CD14-positive monocyte (primary cell): Measurements from ENCODE around the gene NKAIN4. TPM values are rescaled to one million over a fixed set of nuclear protein-coding genes. Genes with fewer than 3 reads are reported as not detected.

Experiments used
- DNase-seq, 3 donors: peaks; one replicate each; pipeline ENCODE4 v3.0.0-alpha.2; 2011 to 2022
- H2AFZ ChIP-seq: 2 replicates; pipeline ENCODE4 v1.6.0; 2012; ENCODE audit warnings: mild to moderate bottlenecking, low read depth, low read length, inconsistent platforms; ENCODE audit not compliant: insufficient read depth, poor library complexity, severe bottlenecking
- H3K27ac ChIP-seq, 2 donors: 1 replicate in 1 of 2; 2 replicates in 1 of 2; pipeline ENCODE4 v1.5.1; 2012 to 2013; ENCODE audit warnings: low read length in 2 of 2, control low read depth in 1 of 2, inconsistent platforms in 1 of 2, low read depth in 1 of 2, mild to moderate bottlenecking in 1 of 2
- H3K27me3 ChIP-seq, 2 donors: one replicate each; pipeline versions ENCODE4 v1.6.0 to v1.6.1; 2011 to 2013; ENCODE audit warnings: low read length in 2 of 2; ENCODE audit not compliant: control insufficient read depth in 2 of 2, insufficient read depth in 2 of 2
- H3K36me3 ChIP-seq, 2 donors: replicated peaks in 1 of 2; 1 replicate in 1 of 2; 2 replicates in 1 of 2; pipeline versions ENCODE4 v1.5.1 to v1.6.1; 2012 to 2013; ENCODE audit warnings: low read length in 2 of 2, control low read depth in 1 of 2, inconsistent platforms in 1 of 2, mild to moderate bottlenecking in 1 of 2; ENCODE audit not compliant: insufficient read depth in 2 of 2, control insufficient read depth in 1 of 2
- H3K4me1 ChIP-seq, 2 donors: 1 replicate in 1 of 2; 2 replicates in 1 of 2; pipeline versions ENCODE4 v1.5.1 to v1.6.1; 2012 to 2013; ENCODE audit warnings: low read length in 2 of 2, control low read depth in 1 of 2, inconsistent platforms in 1 of 2, mild to moderate bottlenecking in 1 of 2, moderate library complexity in 1 of 2; ENCODE audit not compliant: insufficient read depth in 2 of 2, control insufficient read depth in 1 of 2
- H3K4me2 ChIP-seq: replicated peaks from 2 replicates; pipeline ENCODE3; 2012; ENCODE audit warnings: low read length, moderate library complexity, mild to moderate bottlenecking; ENCODE audit not compliant: poor library complexity, severe bottlenecking; ENCODE audit errors: extremely low read depth
- H3K4me3 ChIP-seq, 3 experiments: fragments of 200-600 bp in 1 of 3; sonication (generic) in 1 of 3; replicated peaks in 1 of 3; 1 replicate in 2 of 3; 2 replicates in 1 of 3; pipeline ENCODE4 v1.5.1; 2011 to 2013; ENCODE audit warnings: low read length in 3 of 3, mild to moderate bottlenecking in 3 of 3, control low read depth in 2 of 3, low read depth in 2 of 3, inconsistent platforms in 1 of 3, moderate library complexity in 1 of 3
- H3K79me2 ChIP-seq: 2 replicates; pipeline ENCODE4 v1.6.0; 2012; ENCODE audit warnings: mild to moderate bottlenecking, control low read depth, inconsistent platforms, low read length, moderate library complexity; ENCODE audit not compliant: insufficient read depth
- H3K9ac ChIP-seq: 2 replicates; pipeline ENCODE4 v1.6.0; 2017; ENCODE audit warnings: low read length, mild to moderate bottlenecking; ENCODE audit not compliant: insufficient read depth, poor library complexity, severe bottlenecking
- H3K9me3 ChIP-seq, 2 donors: replicated peaks in 1 of 2; 1 replicate in 1 of 2; 2 replicates in 1 of 2; pipeline versions ENCODE4 v1.5.1 to v1.6.1; 2012 to 2013; ENCODE audit warnings: low read length in 2 of 2, control low read depth in 1 of 2; ENCODE audit not compliant: control insufficient read depth in 1 of 2, insufficient read depth in 1 of 2
- H4K20me1 ChIP-seq: 2 replicates; pipeline ENCODE4 v1.6.0; 2012; ENCODE audit warnings: mild to moderate bottlenecking, low read length, control low read depth, moderate library complexity; ENCODE audit not compliant: insufficient read depth
- H3K27ac Mint-ChIP-seq, 7 donors: one replicate each; pipeline ENCODE4 v1.8.0; 2020; ENCODE audit warnings: mild to moderate bottlenecking in 7 of 7, mixed read lengths in 7 of 7, moderate library complexity in 6 of 7, inconsistent platforms in 2 of 7
- H3K27me3 Mint-ChIP-seq, 3 donors: one replicate each; pipeline ENCODE4 v1.8.0; 2021 to 2022; ENCODE audit warnings: low read depth in 3 of 3, mild to moderate bottlenecking in 3 of 3, mixed read lengths in 3 of 3, moderate library complexity in 3 of 3, inconsistent platforms in 1 of 3
- H3K36me3 Mint-ChIP-seq, 2 donors: one replicate each; pipeline ENCODE4 v1.8.0; 2020; ENCODE audit warnings: mixed read lengths in 2 of 2, inconsistent platforms in 1 of 2, mild to moderate bottlenecking in 1 of 2
- H3K4me1 Mint-ChIP-seq: one replicate; pipeline ENCODE4 v1.8.0; 2020; ENCODE audit warnings: mild to moderate bottlenecking, mixed read lengths
- H3K4me3 Mint-ChIP-seq, 2 donors: one replicate each; pipeline ENCODE4 v1.8.0; 2020; ENCODE audit warnings: mild to moderate bottlenecking in 2 of 2, mixed read lengths in 2 of 2, moderate library complexity in 1 of 2
- H3K9me3 Mint-ChIP-seq, 7 donors: one replicate each; pipeline ENCODE4 v1.8.0; 2020 to 2022; ENCODE audit warnings: mixed read lengths in 7 of 7, mild to moderate bottlenecking in 6 of 7, moderate library complexity in 6 of 7, inconsistent platforms in 2 of 7
- whole genome bisulfite sequencing: methylation state at CpG from one replicate; pipeline ENCODE4 v1.1.5; 2013; ENCODE audit warnings: missing lambda C conversion rate; ENCODE audit not compliant: insufficient coverage; 5-methylcytosine and 5-hydroxymethylcytosine counted together
- intact Hi-C, 2 donors: fragments of 100-400 bp; cut with micrococcal nuclease; formaldehyde crosslinking; loops; one replicate each; pipeline versions ENCODE4 v1.15.0 to v1.15.1; 2023
- polyA plus RNA-seq, 3 donors: library from polyadenylated mRNA; depleted of rRNA in 1 of 3; unstranded in 2 of 3; stranded (reverse) in 1 of 3; fragments of 300-500 nt in 2 of 3; fragments of >200 nt in 1 of 3; fragmentation: Illumina TruSeq in 2 of 3; gene quantifications; 1 replicate in 2 of 3; 2 replicates in 1 of 3; pipeline ENCODE4 v1.2.3, GENCODE V29; 2012 to 2021
- TF ChIP-seq, protein P1 (sequence below): fragments of 200-600 bp; IDR thresholded peaks from one replicate; pipeline ENCODE4 v1.8.0; 2022; ENCODE audit warnings: antibody characterized with exemption, mild to moderate bottlenecking

NKAIN4 gene
- polyA plus RNA-seq, 3 donors = not detected

DNA sequence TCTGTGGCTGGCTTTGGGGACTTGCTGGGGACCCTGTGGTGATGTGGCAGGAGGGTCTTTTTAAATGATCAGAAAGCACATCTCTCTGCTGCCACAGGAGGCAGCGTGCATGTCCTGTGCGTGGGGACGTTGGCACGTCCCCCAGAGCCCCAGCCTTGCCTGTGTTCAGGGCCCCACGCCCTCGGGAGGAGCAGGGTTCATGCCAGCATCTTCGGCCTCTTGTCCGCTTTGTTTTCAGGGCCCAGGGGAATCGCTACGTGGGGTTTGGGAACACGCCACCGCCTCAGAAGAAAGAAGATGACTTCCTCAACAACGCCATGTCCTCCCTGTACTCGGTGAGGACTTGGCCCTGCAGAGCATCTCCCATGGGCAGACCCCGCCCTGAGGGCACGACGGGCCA lies 24.4 kb upstream of the NKAIN4 start:
- intact Hi-C loops = loop anchor here in 1 of 2 donors (10.0 kb wide), 1 partner anchor 626 kb away; no protein-coding TSS in a partner anchor
- Histone ChIP-seq H4K20me1 (peaks cover 68% of the 10 kb centered on the region), H3K79me2 (peaks cover 37% of the 10 kb centered on the region), H3K4me2 (no peak overlapping the region), H3K9ac (no peak overlapping the region), H3K4me3 (no peak overlapping the region), H3K4me1 (peaks cover 4 to 8% of the 10 kb centered on the region in 2 donors), H3K36me3 (peaks cover 69 to 83% of the 10 kb centered on the region in 2 donors), H3K27me3 (no peaks in the 10 kb centered on the region), H2AFZ (no peak overlapping the region), H3K9me3 (no peaks in the 10 kb centered on the region), H3K27ac (no peak overlapping the region)
- DNase-seq = no peak
- Mint-ChIP-seq H3K4me1 (peaks cover 11% of the 10 kb centered on the region), H3K4me3 (peak overlapping the region in 1 of 2 donors; percentile 27), H3K27ac (no peak overlapping the region), H3K9me3 (no peaks in the 10 kb centered on the region), H3K27me3 (peaks cover 0 to 2% (median 0%) of the 10 kb centered on the region in 3 donors), H3K36me3 (peaks cover 51 to 83% of the 10 kb centered on the region in 2 donors)
- WGBS = 92% methylated on average over 17 of the region's 17 CpGs
- TF ChIP-seq, protein P1, sequence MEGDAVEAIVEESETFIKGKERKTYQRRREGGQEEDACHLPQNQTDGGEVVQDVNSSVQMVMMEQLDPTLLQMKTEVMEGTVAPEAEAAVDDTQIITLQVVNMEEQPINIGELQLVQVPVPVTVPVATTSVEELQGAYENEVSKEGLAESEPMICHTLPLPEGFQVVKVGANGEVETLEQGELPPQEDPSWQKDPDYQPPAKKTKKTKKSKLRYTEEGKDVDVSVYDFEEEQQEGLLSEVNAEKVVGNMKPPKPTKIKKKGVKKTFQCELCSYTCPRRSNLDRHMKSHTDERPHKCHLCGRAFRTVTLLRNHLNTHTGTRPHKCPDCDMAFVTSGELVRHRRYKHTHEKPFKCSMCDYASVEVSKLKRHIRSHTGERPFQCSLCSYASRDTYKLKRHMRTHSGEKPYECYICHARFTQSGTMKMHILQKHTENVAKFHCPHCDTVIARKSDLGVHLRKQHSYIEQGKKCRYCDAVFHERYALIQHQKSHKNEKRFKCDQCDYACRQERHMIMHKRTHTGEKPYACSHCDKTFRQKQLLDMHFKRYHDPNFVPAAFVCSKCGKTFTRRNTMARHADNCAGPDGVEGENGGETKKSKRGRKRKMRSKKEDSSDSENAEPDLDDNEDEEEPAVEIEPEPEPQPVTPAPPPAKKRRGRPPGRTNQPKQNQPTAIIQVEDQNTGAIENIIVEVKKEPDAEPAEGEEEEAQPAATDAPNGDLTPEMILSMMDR = no peak

DNA sequence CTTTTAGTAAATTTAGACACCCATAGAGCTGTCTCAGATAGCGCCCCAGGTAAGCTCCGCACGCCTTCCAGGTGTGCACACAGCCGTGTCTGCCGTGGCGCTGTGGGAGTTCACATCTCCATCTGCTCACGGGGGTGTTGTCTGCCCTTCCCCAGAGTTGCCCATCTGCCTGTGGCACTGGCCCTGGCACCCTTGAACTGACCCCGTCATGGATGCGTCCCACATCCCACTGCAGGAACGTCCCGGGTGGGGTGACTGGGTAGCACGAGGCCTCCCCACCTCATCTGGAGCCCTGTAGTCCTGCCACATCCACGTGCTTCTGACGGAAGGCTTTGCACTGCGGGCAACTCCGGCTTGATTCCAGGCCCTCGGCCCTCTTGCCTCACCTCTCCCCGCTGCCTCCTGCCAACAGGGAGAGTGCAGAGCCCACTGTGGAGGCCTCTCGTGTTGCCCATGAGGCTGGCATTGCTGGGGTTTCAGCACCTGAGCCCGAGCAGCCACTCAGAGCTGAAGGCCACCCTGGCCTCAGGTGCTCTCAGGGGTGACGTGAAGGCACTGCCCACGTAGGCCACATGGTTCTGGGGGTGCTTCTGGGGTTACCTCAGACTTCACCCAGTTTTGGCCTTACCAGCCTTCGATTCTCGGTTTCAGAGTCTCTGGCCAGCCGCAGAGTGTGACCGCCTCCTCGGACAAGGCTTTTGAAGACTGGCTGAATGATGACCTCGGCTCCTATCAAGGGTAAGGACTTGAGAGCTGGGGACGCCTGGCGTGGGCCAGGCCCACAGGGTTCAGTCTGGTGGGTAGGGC lies 23.4 kb upstream of the NKAIN4 start:
- H3K4me1 Mint-ChIP-seq = peaks cover 15% of the 10 kb centered on the region
- no peak overlapping the region for H2AFZ ChIP-seq
- peaks cover 11 to 14% of the 10 kb centered on the region in 2 donors for H3K4me1 ChIP-seq
- H3K36me3 Mint-ChIP-seq = peaks cover 45 to 74% of the 10 kb centered on the region in 2 donors
- TF ChIP-seq, protein P1 = no peak
- H3K27ac ChIP-seq = no peak overlapping the region
- peaks cover 0 to 2% (median 1%) of the 10 kb centered on the region in 3 donors for H3K27me3 Mint-ChIP-seq
- intact Hi-C loops = loop anchor here in 1 of 2 donors (10.0 kb wide), 1 partner anchor 627 kb away; no protein-coding TSS in a partner anchor
- no peak overlapping the region for H3K4me3 Mint-ChIP-seq
- H3K4me2 ChIP-seq = no peak overlapping the region
- H3K36me3 ChIP-seq = peaks cover 62 to 73% of the 10 kb centered on the region in 2 donors
- DNase-seq = no peak
- H3K79me2 ChIP-seq = peaks cover 47% of the 10 kb centered on the region
- H3K9me3 Mint-ChIP-seq = no peaks in the 10 kb centered on the region
- H3K9ac ChIP-seq = no peak overlapping the region
- H3K27me3 ChIP-seq = no peaks in the 10 kb centered on the region
- no peak overlapping the region for H3K4me3 ChIP-seq
- WGBS = 96% methylated on average over 30 of the region's 30 CpGs
- no peaks in the 10 kb centered on the region for H3K9me3 ChIP-seq
- H4K20me1 ChIP-seq = peaks cover 71% of the 10 kb centered on the region
- peak overlapping the region in 2 of 7 donors; percentile 28 to 35 for H3K27ac Mint-ChIP-seq
